SK-N-SH (cell line): ENCODE data around the gene FRAS1.

Source experiments
- CTCF ChIP-seq: fragments of 200-600 bp; sonication (generic); IDR thresholded peaks from 2 replicates; pipeline ENCODE4 v1.6.1; 2017; ENCODE audit warnings: antibody characterized with exemption, mild to moderate bottlenecking, moderate library complexity
- EP300 ChIP-seq, 2 experiments: IDR thresholded peaks; 2 replicates each; pipeline versions ENCODE4 v1.4.0 to v1.6.1; 2012; ENCODE audit warnings: borderline replicate concordance in 1 of 2, low read depth in 1 of 2, low read length in 1 of 2
- FOSL2 ChIP-seq: IDR thresholded peaks from 2 replicates; pipeline ENCODE4 v1.4.0; 2012; ENCODE audit warnings: low read depth, mild to moderate bottlenecking, moderate library complexity, borderline replicate concordance
- JUND ChIP-seq: IDR thresholded peaks from 2 replicates; pipeline ENCODE4 v1.4.0; 2012
- RAD21 ChIP-seq: IDR thresholded peaks from 2 replicates; pipeline ENCODE4 v1.6.1; 2012; ENCODE audit warnings: mild to moderate bottlenecking, low read length
- RFX5 ChIP-seq: IDR thresholded peaks from 2 replicates; pipeline ENCODE4 v1.6.1; 2012; ENCODE audit warnings: mild to moderate bottlenecking, improper control_type of control experiment, low read length
- TAF1 ChIP-seq: IDR thresholded peaks from 2 replicates; pipeline ENCODE4 v1.6.1; 2012; ENCODE audit warnings: low read depth, mild to moderate bottlenecking, low read length, moderate library complexity, borderline replicate concordance
- TF ChIP-seq, protein P1 (sequence below): IDR thresholded peaks from 2 replicates; pipeline ENCODE4 v1.4.0; 2012; ENCODE audit warnings: low read depth, borderline replicate concordance

- TF ChIP-seq CTCF = no peak
- TF ChIP-seq, protein P1, sequence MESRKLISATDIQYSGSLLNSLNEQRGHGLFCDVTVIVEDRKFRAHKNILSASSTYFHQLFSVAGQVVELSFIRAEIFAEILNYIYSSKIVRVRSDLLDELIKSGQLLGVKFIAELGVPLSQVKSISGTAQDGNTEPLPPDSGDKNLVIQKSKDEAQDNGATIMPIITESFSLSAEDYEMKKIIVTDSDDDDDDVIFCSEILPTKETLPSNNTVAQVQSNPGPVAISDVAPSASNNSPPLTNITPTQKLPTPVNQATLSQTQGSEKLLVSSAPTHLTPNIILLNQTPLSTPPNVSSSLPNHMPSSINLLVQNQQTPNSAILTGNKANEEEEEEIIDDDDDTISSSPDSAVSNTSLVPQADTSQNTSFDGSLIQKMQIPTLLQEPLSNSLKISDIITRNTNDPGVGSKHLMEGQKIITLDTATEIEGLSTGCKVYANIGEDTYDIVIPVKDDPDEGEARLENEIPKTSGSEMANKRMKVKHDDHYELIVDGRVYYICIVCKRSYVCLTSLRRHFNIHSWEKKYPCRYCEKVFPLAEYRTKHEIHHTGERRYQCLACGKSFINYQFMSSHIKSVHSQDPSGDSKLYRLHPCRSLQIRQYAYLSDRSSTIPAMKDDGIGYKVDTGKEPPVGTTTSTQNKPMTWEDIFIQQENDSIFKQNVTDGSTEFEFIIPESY = no peak
- TF ChIP-seq EP300 (IDR thresholded peaks at IDR 0.05; ENCODE audit: borderline replicate concordance in 1 of 2, low read depth in 1 of 2, low read length in 1 of 2) = no peak
- no peak for TF ChIP-seq RFX5
- TF ChIP-seq RAD21 = no peak
- no peak for TF ChIP-seq TAF1
- TF ChIP-seq JUND = no peak
- TF ChIP-seq FOSL2 = no peak
Observed at GRCh38 chr4:78040431-78040830, 16.7 kb upstream of the FRAS1 start.
